Measurements from ENCODE around the gene ALPK1. TPM values are rescaled to one million over a fixed set of nuclear protein-coding genes. Genes with fewer than 3 reads are reported as not detected.
"Not testable (repeated sequence)": the region's sequence is repeated elsewhere in the genome, so short reads cannot be mapped to it uniquely, and the experiment has no call there.

Gene ALPK1
- total RNA-seq, 1 donor from 2014 or later, result 13.7 TPM

DNA sequence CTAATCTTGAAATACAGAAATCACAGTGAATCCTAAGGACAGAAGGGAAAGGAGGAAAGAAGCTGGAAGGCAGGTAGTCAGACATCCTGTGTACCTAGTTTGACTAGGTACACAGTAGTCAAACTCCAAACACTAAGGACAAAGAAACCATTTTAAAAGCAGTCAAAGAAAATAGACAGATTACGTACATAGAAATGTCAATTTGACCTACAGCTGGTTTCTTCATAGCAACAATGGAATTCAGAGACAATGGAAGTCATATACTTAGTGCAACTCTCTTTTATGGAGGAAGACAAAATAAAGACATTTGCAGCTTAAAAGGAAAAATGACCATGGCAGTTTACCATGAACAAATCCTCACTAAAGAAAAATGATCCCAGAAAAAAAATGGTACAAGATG, 139.8 kb downstream of the ALPK1 start:
- no peak for DNase-seq (ENCODE audit: low read depth)
- TF ChIP-seq, protein P1, sequence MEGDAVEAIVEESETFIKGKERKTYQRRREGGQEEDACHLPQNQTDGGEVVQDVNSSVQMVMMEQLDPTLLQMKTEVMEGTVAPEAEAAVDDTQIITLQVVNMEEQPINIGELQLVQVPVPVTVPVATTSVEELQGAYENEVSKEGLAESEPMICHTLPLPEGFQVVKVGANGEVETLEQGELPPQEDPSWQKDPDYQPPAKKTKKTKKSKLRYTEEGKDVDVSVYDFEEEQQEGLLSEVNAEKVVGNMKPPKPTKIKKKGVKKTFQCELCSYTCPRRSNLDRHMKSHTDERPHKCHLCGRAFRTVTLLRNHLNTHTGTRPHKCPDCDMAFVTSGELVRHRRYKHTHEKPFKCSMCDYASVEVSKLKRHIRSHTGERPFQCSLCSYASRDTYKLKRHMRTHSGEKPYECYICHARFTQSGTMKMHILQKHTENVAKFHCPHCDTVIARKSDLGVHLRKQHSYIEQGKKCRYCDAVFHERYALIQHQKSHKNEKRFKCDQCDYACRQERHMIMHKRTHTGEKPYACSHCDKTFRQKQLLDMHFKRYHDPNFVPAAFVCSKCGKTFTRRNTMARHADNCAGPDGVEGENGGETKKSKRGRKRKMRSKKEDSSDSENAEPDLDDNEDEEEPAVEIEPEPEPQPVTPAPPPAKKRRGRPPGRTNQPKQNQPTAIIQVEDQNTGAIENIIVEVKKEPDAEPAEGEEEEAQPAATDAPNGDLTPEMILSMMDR (IDR thresholded peaks at IDR 0.05; ENCODE audit: insufficient read depth, low read length, severe bottlenecking), result no peak
- H3K4me3 ChIP-seq (ENCODE audit: low read depth, low read length), result no peak overlapping the region
- H3K27me3 ChIP-seq (ENCODE audit: control insufficient read depth, insufficient read depth, low read length), result no peaks in the 10 kb centered on the region
- H3K36me3 ChIP-seq (ENCODE audit: control insufficient read depth, insufficient read depth, low read length), result peaks cover 2% of the 10 kb centered on the region
- FAIRE-seq, result no peak

GRCh38 chr4:112442226-112442625, 145.1 kb downstream of the ALPK1 start:
- H3K27me3 ChIP-seq (ENCODE audit: control insufficient read depth, insufficient read depth, low read length); FAIRE-seq; DNase-seq (ENCODE audit: low read depth); H3K36me3 ChIP-seq (ENCODE audit: control insufficient read depth, insufficient read depth, low read length); H3K4me3 ChIP-seq (ENCODE audit: low read depth, low read length): not testable (repeated sequence)

- Histone ChIP-seq H3K4me3 (ENCODE audit: low read depth, low read length) (no peak overlapping the region), H3K27me3 (ENCODE audit: control insufficient read depth, insufficient read depth, low read length) (no peaks in the 10 kb centered on the region), H3K36me3 (ENCODE audit: control insufficient read depth, insufficient read depth, low read length) (no peaks in the 10 kb centered on the region)
- DNase-seq (ENCODE audit: low read depth) (peak; percentile 63), FAIRE-seq (no peak)
- TF ChIP-seq, protein P1 (IDR thresholded peaks at IDR 0.05; ENCODE audit: insufficient read depth, low read length, severe bottlenecking), result no peak
Measured at GRCh38 chr4:112448306-112449132, 151.3 kb downstream of the ALPK1 start.

DNA sequence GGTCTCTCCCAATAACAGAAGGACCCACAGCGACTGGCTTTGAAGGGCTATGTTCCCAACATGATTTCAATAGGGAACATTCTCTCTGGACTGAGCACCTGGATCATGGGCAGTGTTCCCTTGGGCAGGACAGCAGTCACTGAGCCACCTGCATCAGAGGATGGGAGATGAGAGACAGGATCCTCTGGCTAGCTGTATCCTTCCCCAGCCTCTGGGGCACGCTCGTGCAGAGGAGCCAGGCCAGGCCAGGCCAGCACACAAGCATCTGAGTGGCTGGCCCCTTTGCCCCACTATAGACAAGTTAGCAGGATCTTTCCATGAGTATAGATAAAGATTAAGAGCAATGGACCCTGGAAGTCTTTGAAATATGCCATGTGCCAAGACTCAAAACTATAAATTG, 152.5 kb downstream of the ALPK1 start:
- Histone ChIP-seq H3K27me3 (ENCODE audit: control insufficient read depth, insufficient read depth, low read length) (no peaks in the 10 kb centered on the region), H3K4me3 (ENCODE audit: low read depth, low read length) (no peak overlapping the region), H3K36me3 (ENCODE audit: control insufficient read depth, insufficient read depth, low read length) (no peaks in the 10 kb centered on the region)
- TF ChIP-seq, protein P1 (IDR thresholded peaks at IDR 0.05; ENCODE audit: insufficient read depth, low read length, severe bottlenecking), result no peak
- DNase-seq (ENCODE audit: low read depth) (no peak), FAIRE-seq (no peak)

DNA sequence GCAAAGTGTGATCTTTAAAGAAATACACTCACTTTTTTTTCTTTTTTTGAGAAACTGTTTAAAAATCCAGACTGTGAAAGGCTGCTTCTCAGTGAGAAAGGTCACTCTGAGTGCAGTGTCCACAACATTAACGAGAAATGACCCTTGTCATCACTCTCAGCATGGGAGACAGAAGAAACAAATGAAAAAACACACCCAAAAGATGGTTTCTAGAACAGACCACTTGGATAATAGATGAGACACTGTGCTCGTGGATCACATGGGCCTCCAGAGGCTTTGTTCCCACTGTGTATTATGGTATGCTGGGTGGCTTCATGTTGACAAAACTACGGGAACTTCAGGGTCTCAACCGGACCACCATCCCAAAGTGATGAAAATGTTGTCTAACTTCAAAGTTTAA, 153.9 kb downstream of the ALPK1 start:
- no peaks in the 10 kb centered on the region for H3K36me3 ChIP-seq (ENCODE audit: control insufficient read depth, insufficient read depth, low read length)
- H3K27me3 ChIP-seq (ENCODE audit: control insufficient read depth, insufficient read depth, low read length), result no peaks in the 10 kb centered on the region
- DNase-seq (ENCODE audit: low read depth) (no peak), FAIRE-seq (no peak)
- TF ChIP-seq, protein P1 (IDR thresholded peaks at IDR 0.05; ENCODE audit: insufficient read depth, low read length, severe bottlenecking), result no peak
- H3K4me3 ChIP-seq (ENCODE audit: low read depth, low read length), result no peak overlapping the region

DNA sequence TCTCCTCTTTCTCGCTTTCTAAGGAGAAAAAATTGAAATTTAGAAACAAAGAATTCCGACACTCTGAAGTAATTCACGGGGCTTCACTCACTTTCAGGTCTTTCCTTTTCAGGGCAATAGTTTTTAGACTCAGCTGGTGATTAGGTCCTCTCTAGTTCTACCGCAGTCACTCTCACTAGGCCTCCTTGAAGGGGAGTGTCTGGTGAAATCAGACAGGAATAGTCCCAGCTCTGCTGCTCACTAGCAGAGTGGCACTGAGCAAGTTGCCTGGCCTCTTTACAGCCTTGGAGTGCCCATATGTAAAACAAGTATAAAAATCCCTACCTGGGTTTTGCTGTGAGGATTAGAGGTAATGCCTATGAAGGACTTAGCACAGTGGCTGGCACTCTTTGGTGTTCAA, 154.7 kb downstream of the ALPK1 start:
- no peaks in the 10 kb centered on the region for H3K36me3 ChIP-seq (ENCODE audit: control insufficient read depth, insufficient read depth, low read length)
- DNase-seq (ENCODE audit: low read depth), result no peak
- no peak overlapping the region for H3K4me3 ChIP-seq (ENCODE audit: low read depth, low read length)
- TF ChIP-seq, protein P1 (IDR thresholded peaks at IDR 0.05; ENCODE audit: insufficient read depth, low read length, severe bottlenecking), result no peak
- peak; percentile 7 for FAIRE-seq
- no peaks in the 10 kb centered on the region for H3K27me3 ChIP-seq (ENCODE audit: control insufficient read depth, insufficient read depth, low read length)
